GM19240 (cell line): ENCODE results near the gene KCNQ4.

Source experiments
- DNase-seq: peaks from one replicate; pipeline ENCODE4 v3.0.0; 2011; ENCODE audit warnings: low spot score; ENCODE audit not compliant: insufficient read length

Gene KCNQ4

GRCh38 chr1:40754201-40754600, 29.4 kb upstream of the KCNQ4 start:
- DNase-seq, result no peak

GRCh38 chr1:40755067-40755466, 28.5 kb upstream of the KCNQ4 start:
- DNase-seq, result no peak

GRCh38 chr1:40756523-40756922, 27.1 kb upstream of the KCNQ4 start:
- DNase-seq, result no peak

- no peak for DNase-seq
These were observed 26.5 kb upstream of the KCNQ4 start for GRCh38 chr1:40757084-40757483.

GRCh38 chr1:40758004-40758403, 25.6 kb upstream of the KCNQ4 start:
- DNase-seq, result no peak

- DNase-seq, result no peak
These were observed 24.8 kb upstream of the KCNQ4 start for GRCh38 chr1:40758578-40759343.

- no peak for DNase-seq
These were observed 22.6 kb upstream of the KCNQ4 start for GRCh38 chr1:40760984-40761383.

- DNase-seq, result no peak
These were observed 21.3 kb upstream of the KCNQ4 start for GRCh38 chr1:40762144-40762923.

- DNase-seq, result no peak
These were observed 19.6 kb upstream of the KCNQ4 start for GRCh38 chr1:40763742-40764532.

GRCh38 chr1:40764981-40765380, 18.6 kb upstream of the KCNQ4 start:
- no peak for DNase-seq

GRCh38 chr1:40766017-40766416, 17.6 kb upstream of the KCNQ4 start:
- DNase-seq, result no peak

- DNase-seq, result no peak
These were observed 17.0 kb upstream of the KCNQ4 start for GRCh38 chr1:40766560-40766959.

- no peak for DNase-seq
These were observed 15.2 kb upstream of the KCNQ4 start for GRCh38 chr1:40768146-40768990.

GRCh38 chr1:40769815-40770214, 13.8 kb upstream of the KCNQ4 start:
- DNase-seq, result no peak

- no peak for DNase-seq
These were observed 13.1 kb upstream of the KCNQ4 start for GRCh38 chr1:40770296-40771070.

GRCh38 chr1:40772146-40772955, 11.2 kb upstream of the KCNQ4 start:
- DNase-seq, result no peak

GRCh38 chr1:40773748-40774265, 9.8 kb upstream of the KCNQ4 start:
- no peak for DNase-seq

- DNase-seq, result no peak
These were observed 9.2 kb upstream of the KCNQ4 start for GRCh38 chr1:40774266-40774998.
